MCF 10A (cell line): Measurements from ENCODE around the gene C1QTNF1. TPM values are rescaled to one million over a fixed set of nuclear protein-coding genes. Genes with fewer than 3 reads are reported as not detected.
A peak's percentile ranks its signal among the peaks of the same experiment; 100 is the strongest.

ENCODE experiments used
- BruUV-seq: library from RNA; stranded (reverse); fragments of 400-500 nt; replicated peaks from 2 replicates; lab custom pipeline; 2021; lab: Mats Ljungman, UMichigan
- CTCF ChIA-PET: fragments of 300-600 bp; sonication (Branson Sonifier 250); formaldehyde crosslinking; extraction: SDS; loops from one replicate; lab custom pipeline; 2021; ENCODE audit warnings: antibody characterized with exemption, inconsistent platforms; lab: Yijun Ruan, JAX
- POLR2A ChIA-PET: fragments of 300-600, 350-650 bp; sonication (Branson Sonifier 250); formaldehyde crosslinking; extraction: SDS; loops from one replicate; lab custom pipeline; 2020; ENCODE audit warnings: antibody characterized with exemption, inconsistent platforms; lab: Yijun Ruan, JAX
- DNase-seq: peaks from one replicate; pipeline ENCODE4 v3.0.0-alpha.2; 2018; ENCODE audit not compliant: unreplicated experiment
- H3K27ac Mint-ChIP-seq: one replicate; pipeline ENCODE4 v1.8.0; 2022; ENCODE audit warnings: mild to moderate bottlenecking, low read depth, mixed read lengths; ENCODE audit not compliant: unreplicated experiment
- H3K27me3 Mint-ChIP-seq: one replicate; pipeline ENCODE4 v1.8.0; 2022; ENCODE audit warnings: mixed read lengths; ENCODE audit not compliant: insufficient read depth, unreplicated experiment
- H3K36me3 Mint-ChIP-seq: one replicate; pipeline ENCODE4 v1.8.0; 2022; ENCODE audit warnings: mild to moderate bottlenecking, moderate library complexity, mixed read lengths; ENCODE audit not compliant: insufficient read depth, unreplicated experiment
- H3K4me1 Mint-ChIP-seq: one replicate; pipeline ENCODE4 v1.8.0; 2022; ENCODE audit warnings: mixed read lengths; ENCODE audit not compliant: insufficient read depth, unreplicated experiment
- H3K4me3 Mint-ChIP-seq: one replicate; pipeline ENCODE4 v1.8.0; 2022; ENCODE audit warnings: mild to moderate bottlenecking, moderate library complexity, mixed read lengths; ENCODE audit not compliant: unreplicated experiment
- H3K9me3 Mint-ChIP-seq: one replicate; pipeline ENCODE4 v1.8.0; 2022; ENCODE audit warnings: mixed read lengths; ENCODE audit not compliant: unreplicated experiment
- CTCF ChIP-seq: fragments of 200-600 bp; IDR thresholded peaks from one replicate; pipeline ENCODE4 v1.8.0; 2022; ENCODE audit warnings: antibody characterized with exemption, mild to moderate bottlenecking; ENCODE audit not compliant: unreplicated experiment
- intact Hi-C: fragments of 100-400 bp; cut with micrococcal nuclease; formaldehyde crosslinking; loops from 2 replicates; pipeline ENCODE4 v1.14.1; 2022
- total RNA-seq: library from RNA; stranded (reverse); gene quantifications from 2 replicates; pipeline ENCODE4 v1.2.3, GENCODE V29; 2022

Gene C1QTNF1
- total RNA-seq, 1 experiment from 2014 or later, result 3.0 TPM

DNA sequence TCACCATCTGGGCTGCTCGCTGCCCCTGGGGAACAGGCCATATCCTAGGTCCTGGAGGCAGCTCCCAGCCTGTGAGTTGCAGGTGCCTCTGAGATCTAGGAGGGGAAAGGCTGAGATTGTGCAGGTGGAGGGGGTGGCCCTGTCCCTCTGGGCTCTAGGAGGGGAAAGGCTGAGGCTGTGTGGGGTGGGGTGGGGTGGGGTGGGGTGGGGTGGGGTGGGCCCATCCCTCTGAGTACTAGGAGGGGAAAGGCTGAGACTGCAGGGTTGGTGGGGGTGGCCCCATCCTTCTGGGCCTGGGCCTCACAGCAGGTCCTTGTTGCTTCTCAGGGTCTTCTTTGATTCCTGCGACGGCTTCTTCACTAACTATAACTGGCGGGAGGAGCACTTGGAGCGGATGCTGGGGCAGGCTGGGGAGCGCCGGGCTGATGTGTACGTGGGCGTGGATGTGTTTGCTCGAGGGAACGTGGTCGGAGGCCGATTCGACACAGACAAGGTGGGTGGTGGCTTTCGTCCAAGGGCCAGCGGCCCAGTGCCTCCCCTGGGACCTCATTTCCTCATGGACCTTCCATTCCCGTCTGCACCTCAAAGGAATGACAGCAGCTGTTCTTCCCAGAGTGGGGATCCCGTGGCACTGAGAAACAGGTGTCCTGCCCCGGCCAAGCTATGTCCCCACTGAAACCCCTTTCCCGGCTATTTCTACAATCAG is 57.8 kb downstream of the C1QTNF1 start:
- no peak overlapping the region for H3K27ac Mint-ChIP-seq
- H3K9me3 Mint-ChIP-seq, result no peaks in the 10 kb centered on the region
- POLR2A ChIA-PET, result interaction anchor here (0.7 kb wide), 1 partner anchor 41 kb away, joined by 3 read pairs; no protein-coding TSS in a partner anchor
- BruUV-seq, result no TSS peak
- intact Hi-C loops, result loop anchor here (1.0 kb wide), 2 partner anchors 35 to 62 kb away; no protein-coding TSS in a partner anchor
- H3K27me3 Mint-ChIP-seq, result no peaks in the 10 kb centered on the region
- no peaks in the 10 kb centered on the region for H3K4me1 Mint-ChIP-seq
- no peak for DNase-seq
- no peak overlapping the region for H3K4me3 Mint-ChIP-seq
- CTCF ChIA-PET, result interaction anchor here (0.7 to 19.7 kb wide), 18 partner anchors 12 to 319 kb away, joined by 3 to 273 read pairs (median 7); no protein-coding TSS in a partner anchor
- H3K36me3 Mint-ChIP-seq, result peaks cover 59% of the 10 kb centered on the region
- TF ChIP-seq CTCF, result no peak

GRCh38 chr17:79082311-79083190 is 58.6 kb downstream of the C1QTNF1 start:
- no TSS peak for BruUV-seq
- Mint-ChIP-seq H3K27me3 (no peaks in the 10 kb centered on the region), H3K4me1 (no peaks in the 10 kb centered on the region), H3K4me3 (no peak overlapping the region), H3K27ac (no peak overlapping the region), H3K36me3 (peaks cover 58% of the 10 kb centered on the region), H3K9me3 (no peaks in the 10 kb centered on the region)
- DNase-seq, result peak; percentile 52
- intact Hi-C loops, result loop anchor here (1.0 kb wide), 2 partner anchors 36 to 63 kb away; no protein-coding TSS in a partner anchor
- ChIA-PET POLR2A (interaction anchor here (0.7 kb wide), 1 partner anchor 41 kb away, joined by 3 read pairs; no protein-coding TSS in a partner anchor), CTCF (interaction anchor here (0.6 to 19.7 kb wide), 21 partner anchors 9 to 318 kb away, joined by 3 to 273 read pairs (median 7); no protein-coding TSS in a partner anchor)
- TF ChIP-seq CTCF, result peak; percentile 94

DNA sequence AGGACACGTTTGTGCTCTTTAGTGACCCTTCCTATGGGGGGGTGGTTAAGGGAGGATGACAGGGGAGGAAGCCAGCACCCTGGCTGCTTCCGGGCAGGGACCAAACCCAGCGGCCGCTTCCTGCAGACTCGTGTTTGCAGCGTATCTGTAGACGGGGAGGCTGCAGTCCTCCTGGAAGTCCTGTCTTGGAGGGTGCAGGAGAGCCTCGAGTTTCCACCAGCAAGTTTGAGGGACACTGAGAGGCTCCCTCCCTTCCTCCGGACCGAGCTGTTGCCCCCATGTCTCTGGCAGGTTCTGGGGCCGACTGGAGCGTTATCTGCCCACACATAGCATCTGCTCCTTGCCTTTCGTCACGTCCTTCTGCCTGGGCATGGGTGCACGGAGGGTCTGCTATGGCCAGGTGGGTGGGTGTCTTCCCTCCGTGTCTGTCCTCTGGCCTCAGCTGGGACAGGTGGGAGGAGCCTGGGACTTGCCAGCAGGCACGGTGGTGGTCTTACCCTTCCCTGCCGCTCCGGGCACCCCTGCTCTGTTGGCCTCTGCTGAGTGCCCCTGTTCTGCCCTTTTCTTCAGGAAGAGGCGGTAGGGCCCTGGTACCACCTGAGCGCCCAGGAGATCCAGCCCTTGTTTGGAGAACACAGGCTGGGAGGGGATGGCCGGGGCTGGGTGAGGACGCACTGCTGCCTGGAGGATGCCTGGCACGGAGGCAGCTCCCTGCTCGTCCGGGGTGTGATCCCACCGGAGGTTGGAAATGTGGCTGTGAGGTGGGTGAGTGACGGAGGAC is 59.4 kb downstream of the C1QTNF1 start:
- Mint-ChIP-seq H3K27ac (no peak overlapping the region), H3K36me3 (peaks cover 50% of the 10 kb centered on the region), H3K9me3 (no peaks in the 10 kb centered on the region), H3K4me3 (no peak overlapping the region), H3K27me3 (no peaks in the 10 kb centered on the region), H3K4me1 (no peaks in the 10 kb centered on the region)
- no peak for TF ChIP-seq CTCF
- intact Hi-C loops, result no loop called here
- ChIA-PET CTCF (interaction anchor here (0.6 to 19.7 kb wide), 16 partner anchors 9 to 368 kb away, joined by 3 to 273 read pairs (median 6); no protein-coding TSS in a partner anchor), POLR2A (interaction anchor here (0.6 kb wide), 1 partner anchor 624 kb away, joined by 3 read pairs; no protein-coding TSS in a partner anchor)
- no TSS peak for BruUV-seq
- DNase-seq, result no peak
